NCI-H345 (cell line): Measurements from ENCODE around the gene TOR1B.

Experiments used
- DNase-seq: peaks from one replicate; lab custom pipeline; 2025; lab: John Stamatoyannopoulos, UW

The TOR1B gene

DNA sequence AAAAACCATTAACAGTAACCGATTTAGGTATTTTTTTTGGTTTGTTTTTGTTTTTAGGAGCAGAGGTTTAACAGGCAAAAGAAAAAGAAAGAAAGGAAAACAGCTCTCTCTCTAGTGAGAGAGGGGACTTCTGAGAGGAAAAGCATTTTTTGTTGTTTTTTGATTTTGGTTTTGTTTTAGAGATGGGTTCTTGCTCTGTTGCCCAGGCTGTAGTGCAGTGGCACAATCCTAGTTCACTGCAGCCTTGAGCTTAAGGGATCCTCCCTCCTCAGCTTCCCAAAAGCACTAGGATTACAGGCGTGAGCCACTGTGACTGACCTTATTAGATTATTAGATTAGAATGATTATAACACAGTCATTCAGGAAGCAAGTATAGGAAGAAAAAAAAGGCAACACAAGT, 42.4 kb downstream of the TOR1B start:
- DNase-seq, result no peak

DNA sequence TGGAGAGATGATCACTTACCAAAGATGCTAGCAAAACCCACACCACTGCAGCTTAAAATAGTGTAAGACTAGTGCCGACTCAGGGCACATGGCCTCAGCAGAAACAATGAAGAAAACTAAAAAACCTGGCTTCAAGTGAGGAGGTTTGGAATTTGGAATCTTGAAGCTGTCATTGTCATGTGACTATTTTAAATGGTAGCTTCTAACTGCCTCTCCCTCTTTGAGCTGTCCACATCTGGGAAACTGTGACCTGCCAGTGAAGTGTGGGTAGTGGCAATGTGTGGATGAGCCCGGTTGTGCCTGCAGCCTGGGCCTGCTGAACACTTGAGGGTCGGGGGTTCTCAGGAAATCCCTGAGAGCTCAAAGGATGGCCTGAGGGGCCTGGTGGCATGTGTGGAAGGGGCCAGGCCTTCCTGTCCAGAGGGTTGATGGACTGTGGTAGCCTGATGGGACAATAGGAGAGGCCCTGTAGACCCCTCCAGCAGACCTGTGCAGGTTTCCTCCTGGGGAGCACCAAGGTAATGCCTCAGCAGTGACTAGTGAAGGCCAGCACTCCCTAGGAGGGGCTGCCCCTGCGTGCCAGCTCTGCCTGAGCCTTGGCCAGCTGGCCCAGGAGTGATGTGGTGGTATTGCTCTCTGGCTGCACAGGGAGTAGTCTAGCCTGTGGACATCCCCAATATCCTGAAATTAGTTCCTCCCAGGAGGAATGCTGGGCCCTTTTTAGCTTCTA, 45.9 kb downstream of the TOR1B start:
- DNase-seq, result no peak

DNA sequence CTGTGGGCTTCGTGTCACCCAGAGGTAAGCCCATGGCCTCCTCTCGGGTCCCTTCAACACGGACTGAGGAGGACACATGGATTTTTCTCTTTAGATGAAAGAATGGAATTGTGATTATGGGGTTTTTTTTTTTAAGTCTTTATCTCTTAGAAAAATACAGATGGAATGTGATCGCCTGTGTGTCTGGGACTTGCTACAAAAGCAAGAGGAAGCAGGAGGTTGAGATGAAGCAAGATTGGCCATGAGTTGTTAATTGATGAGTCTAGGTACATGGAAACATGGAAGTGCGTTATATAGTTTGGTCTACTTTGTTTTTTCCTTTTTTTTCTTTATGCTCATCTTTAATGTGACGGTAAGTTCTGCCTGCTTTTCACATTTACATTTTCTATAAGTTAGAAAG, 46.9 kb downstream of the TOR1B start:
- no peak for DNase-seq

DNA sequence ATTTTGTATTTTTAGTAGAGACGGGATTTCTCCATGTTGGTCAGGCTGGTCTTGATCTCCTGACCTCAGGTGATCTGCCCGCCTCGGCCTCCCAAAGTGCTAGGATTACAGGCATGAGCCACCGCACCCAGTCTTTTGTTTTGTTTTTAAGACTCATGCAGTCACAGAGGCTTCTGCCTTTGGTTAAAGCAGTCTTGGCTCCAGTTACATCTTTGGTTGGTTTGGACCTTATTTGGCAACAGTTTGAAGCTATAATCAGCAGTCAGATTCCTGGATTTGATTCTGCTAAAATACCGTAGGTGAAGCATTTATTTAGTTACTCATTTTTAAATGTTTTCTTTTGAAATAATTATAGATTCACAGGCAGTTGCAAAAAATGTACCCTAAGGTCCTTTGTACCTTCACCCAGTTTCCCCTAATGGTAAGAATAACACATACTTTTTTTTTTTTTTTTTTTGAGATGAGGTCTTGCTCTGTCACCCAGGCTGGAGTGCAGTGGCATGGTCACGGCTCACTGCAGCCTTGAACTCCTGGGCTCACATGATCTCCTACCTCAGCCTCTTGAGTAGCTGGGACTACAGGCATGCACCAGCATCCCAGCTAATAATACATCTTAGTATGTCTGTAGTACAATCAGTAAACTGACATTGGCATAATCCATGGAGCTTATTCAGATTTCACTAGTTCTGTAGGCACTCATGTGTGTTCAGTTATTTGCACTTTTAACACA, 48.0 kb downstream of the TOR1B start:
- no peak for DNase-seq

DNA sequence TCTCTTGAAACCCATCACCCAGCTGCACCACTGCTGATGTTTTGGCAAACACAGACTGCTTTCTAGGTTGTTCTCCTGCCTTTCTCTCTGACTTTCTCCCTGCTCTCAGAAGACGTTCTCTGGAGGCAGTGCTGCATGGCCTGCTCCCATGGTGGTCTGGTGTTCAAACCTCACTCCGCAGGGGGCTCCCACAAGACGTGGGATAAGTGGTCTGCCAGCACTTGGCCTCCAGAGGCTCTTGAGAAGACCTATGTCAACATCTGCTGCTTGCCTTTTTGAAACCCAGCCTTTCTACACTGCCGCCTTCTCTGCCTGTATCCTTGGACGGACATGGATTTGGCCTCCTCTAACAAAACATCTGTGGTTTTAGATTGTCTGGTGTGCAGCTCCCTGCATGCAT, 48.8 kb downstream of the TOR1B start:
- no peak for DNase-seq

DNA sequence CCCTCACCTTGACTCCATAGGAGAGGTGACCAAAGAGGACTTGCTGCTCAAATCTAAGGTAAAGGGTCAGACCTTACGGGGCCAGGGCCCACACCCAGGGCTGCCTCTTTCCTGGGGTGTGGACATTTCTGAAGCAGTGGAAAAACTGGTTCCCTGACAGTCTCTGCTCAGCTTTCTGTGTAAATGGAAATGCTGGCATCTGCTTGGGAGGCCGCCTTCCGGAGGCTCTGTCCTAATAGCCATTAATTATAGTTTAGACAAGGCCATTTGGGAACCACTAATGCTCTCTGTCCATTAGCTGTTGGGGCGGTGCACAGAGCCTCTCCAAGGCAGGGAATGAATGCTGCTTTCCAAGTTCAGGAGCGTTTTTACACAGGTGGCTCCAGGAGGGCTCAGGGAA, 49.6 kb downstream of the TOR1B start:
- DNase-seq, result no peak

DNA sequence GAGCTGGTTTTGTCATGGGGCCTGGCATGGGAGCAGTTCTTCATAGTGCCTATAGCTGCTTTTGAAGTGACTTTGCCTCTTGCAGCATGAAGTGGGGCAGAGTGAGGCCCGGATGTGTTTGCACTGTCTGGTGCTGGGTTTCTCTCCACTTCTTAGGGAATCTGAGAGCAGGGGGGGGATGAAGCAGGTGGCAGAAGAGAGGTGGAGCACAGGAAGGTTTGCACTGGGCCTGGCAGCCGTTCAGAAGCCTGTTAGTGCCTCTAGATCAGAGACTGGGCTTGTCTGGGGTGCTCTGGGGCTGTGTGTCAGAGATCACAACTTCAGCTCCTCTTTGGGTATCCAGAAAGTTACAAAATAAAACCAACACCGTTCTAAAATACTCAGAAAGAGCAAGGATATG, 50.6 kb downstream of the TOR1B start:
- no peak for DNase-seq

DNA sequence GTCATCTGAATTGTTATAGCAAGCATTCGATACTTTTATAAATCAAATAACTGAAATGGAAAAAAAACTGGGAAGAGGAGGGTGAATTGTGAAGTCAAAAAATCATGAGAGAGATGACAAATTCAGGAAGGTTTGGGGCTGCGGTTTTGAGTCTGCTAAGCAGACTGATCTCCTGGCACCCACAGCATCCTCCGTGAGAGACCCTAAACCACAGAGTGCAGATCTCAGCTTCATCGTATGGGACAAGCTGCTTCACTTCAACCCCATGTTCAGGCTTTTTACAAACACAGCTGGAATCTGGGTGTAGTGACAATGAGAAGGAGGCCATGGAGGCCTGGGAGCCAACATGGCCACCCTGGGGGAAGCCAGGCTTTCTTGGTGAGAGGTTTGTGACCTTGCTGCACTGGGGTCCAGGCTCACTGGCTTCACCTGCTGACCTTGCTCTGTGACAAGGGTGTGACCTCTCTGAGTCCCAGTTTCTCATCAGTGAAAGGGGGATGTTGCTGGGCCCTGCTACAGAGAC, 51.7 kb downstream of the TOR1B start:
- no peak for DNase-seq

DNA sequence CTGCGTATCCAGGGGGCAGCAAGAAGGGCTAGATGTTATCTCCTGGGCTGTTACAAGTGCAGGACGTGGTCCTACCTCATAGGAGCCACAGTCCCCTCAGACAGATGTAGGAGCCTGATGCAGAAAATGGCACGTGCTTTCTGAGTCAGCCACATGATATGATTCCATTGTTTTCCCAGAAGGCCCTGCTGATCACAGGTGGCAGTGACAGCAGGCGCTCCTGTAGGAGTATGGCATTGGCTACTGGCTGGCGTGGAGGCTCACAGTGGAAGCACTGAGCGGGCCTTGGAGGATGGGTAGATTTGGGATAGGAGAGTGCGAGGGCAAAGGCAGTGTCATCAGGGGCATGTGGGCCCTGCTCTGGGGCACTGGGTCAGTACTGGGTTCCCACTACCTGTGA, 54.2 kb downstream of the TOR1B start:
- no peak for DNase-seq

DNA sequence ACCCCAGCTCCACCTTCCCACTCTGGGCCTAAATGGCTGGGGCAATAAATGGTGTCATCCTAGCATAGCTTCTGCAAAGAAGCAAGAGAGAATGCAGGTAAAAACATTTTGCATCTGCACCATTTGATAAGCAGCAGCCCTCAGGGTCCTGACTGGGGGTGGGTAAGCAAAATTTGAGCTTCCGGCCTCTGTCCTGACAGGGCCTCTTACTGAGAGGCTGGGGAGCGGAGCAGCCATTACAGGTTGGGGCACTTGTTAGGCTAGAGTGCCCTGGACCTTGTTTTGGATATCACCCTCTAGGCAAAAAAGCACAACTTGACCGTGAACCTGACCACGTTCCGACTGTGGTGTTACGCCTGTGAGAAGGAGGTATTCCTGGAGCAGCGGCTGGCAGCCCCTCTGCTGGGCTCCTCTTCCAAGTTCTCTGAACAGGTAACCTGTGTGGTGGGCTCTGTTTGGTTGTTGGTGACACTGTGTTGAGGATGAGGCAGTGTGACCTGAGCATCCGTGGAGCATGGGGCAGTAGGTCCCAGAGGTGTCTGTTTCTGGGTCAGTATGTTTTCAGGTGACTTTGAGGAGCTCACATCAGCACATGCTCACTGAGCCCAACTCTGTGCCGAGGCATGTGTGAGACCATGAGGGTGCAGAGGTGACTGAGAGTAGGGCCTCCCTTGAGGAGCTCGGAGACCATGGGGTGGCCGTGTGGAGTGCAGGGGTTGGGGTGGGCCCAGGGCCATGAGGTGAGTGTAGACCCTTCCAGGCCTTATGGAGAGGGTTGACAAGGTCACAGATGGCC, 55.4 kb downstream of the TOR1B start:
- DNase-seq, result no peak
